HG03103 (cell line): ENCODE data around the gene CFD.
"Not testable (repeated sequence)": the region's sequence is repeated elsewhere in the genome, so short reads cannot be mapped to it uniquely, and the experiment has no call there.

Experiments
- ATAC-seq: cut with Tn5 transposase; IDR thresholded peaks from one replicate; pipeline ENCODE4 v1.9.1; 2021; ENCODE audit warnings: low read depth; ENCODE audit not compliant: unreplicated experiment

CFD gene

DNA sequence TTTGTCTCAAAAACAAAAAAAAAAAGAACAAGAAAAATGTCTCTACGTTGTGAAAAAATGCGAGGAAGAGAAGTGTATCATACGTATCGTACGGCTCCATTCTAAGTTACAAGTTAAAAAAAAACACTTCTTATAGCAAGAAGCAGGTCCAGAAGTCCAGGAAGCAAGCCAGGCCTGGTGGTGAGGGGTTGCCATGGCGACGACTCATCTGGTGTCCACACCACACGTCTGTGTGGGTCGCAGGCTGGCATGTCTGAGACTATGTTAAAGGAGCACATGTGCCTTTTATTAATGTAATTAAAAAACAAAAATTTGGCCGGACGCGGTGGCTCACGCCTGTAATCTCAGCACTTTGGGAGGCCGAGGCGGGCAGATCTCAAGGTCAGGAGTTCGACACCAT, 27.6 kb downstream of the CFD start:
- no peak for ATAC-seq

DNA sequence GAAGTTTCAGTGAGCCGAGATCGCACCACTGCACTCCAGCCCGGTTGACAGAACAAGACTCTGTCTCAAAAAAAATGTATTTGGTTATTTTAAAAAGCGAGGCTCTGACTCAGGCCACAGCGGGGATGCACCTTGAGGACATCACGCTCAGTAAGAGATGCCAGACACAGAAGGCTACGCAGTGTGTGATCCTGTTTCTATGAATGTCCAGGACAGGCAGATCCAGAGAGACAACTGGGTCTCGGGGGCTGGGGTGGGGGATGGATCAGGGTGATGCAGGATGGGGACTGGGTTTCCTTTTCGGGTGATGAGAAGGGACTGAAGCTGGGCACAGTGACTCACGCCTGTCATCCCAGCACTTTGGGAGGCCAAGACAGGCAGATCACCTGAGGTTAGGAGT, 28.1 kb downstream of the CFD start:
- no peak for ATAC-seq

DNA sequence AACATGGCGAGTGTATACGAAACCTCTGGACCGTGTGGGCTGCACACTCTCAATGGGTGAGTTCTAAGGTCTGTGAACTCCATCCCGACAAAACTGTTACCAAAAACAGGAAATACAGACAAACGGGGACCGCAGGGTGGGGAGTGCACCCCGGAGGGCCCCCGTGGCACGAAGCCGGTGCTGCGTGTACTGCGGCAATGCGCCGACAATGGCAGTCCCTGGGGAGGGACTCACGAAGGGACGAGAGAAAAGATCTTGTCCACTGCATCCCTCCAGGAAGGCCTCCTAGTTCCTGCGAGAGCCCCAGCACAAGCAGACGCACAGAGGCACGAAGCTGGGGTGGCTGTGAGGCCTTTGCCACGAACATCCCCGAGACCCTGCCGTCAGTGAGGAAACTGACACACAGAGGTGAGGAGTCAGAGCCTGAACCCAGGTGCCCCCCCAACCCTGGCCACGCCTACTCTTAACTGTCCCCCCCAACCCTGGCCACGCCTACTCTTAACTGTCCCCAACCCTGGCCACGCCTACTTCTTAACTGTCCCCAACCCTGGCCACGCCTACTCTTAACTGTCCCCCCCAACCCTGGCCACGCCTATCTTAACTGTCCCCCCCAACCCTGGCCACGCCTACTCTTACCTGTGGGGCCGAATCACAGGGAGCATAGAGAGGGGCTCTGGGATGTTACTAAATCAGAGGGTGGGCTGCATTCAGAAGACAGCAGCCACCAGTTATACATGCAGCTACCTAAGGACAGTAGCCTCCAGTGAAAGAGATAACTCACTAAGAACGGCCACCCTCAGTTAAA, 29.3 kb downstream of the CFD start:
- ATAC-seq = no peak

DNA sequence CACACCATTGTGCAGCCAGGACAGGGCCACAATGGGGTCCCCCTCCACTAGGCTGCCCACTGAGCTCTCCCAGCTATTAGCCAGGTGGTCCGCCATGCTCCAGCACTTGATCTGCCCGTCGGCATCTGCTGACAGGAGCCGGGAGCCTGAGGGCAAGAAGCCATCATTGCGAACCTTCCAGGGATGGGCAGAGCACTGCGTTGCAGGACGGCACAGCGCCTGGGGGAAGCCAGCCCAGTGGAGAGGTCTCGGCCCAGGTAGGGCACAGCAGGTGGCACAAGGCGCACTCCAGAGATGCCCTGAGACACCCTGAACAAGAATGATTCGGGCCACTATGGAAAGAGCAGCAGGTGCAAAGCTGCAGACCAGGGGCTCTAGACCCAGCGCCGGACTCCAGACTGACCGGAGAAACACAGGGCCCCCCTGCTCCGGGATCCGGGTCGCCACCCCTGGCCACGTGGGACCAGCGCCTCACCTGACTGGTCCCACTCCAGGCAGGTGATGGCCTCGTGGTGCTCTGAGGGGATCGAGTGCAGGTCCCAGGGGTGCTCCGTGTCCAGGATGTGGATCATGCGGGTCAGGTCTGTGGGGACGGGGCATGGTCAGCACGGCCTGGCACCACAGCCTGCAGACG, 30.3 kb downstream of the CFD start:
- ATAC-seq = no peak

DNA sequence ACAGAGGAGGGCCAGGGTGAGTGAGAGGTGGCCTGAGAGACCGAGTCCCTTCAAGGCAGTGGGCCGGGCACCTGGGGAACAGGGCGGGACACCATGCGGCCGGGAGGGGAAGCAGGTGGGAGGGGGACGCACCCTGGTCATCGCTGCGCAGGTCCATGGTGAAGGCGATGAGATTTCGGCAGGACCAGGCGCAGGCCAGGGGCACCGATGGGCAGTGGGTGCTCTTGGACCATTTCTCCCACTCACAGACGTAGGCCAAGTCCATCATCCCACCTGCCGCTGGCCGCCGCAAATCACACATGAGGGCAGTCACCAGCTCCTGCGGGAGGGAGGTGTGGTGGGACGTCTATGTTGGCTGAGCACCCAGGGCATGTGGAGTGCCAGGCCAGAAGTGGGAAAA, 31.4 kb downstream of the CFD start:
- no peak for ATAC-seq

DNA sequence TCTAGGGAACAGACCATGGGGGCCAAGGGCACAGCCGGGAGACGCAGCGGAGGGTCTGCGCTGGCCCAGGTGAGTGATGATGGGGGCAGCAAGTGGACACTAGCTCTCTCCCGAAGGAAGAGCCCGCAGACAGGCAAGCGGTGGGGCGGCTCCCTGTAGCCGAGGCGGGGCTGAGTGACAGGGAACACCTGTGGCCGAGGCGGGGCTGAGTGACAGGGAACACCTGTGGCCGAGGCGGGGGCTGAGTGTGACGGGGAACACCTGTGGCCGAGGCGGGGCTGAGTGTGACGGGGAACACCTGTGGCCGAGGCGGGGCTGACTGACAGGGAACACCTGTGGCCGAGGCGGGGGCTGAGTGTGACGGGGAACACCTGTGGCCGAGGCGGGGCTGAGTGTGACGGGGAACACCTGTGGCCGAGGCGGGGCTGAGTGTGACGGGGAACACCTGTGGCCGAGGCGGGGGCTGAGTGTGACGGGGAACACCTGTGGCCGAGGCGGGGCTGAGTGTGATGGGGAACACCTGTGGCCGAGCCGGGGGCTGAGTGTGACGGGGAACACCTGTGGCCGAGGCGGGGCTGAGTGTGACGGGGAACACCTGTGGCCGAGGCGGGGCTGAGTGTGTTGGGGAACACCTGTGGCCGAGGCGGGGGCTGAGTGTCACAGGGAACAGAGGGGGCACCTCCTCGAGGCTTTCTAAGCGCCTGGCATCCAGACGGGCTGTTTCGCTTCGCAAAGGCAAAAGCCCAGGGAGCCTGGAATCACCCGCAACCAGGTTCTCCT, 32.1 kb downstream of the CFD start:
- ATAC-seq = not testable (repeated sequence)

DNA sequence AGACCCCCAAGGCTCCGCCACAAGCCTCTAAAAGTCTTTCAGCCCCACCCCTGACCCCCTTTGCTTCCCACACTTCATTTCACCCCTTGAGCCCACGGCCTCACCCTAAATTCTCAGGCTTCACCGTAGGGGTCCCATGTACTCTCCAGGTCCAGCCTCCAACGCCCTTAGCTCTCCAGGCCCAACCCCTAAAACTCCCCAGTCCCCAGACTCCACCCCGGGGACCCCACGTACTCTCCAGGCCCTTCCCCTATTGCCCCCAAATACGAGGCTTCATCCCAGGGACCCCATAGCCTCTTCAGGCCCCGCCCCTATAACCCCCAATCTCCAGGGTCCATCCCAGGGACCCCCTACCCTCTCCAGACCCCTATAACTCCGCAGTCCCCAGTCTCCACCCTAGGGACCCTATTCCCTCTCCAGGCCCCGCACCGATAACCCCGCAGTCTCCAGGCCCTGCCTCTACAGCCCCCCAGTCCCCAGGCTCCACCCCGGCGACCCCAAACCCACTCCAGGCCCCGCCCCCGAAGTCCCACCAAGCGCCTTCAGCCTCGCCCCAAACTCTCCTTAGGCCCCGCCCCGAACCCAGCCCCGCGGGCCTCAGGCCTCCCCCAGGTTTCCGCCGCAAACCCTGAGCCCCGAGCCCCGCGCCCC, 32.9 kb downstream of the CFD start:
- no peak for ATAC-seq

DNA sequence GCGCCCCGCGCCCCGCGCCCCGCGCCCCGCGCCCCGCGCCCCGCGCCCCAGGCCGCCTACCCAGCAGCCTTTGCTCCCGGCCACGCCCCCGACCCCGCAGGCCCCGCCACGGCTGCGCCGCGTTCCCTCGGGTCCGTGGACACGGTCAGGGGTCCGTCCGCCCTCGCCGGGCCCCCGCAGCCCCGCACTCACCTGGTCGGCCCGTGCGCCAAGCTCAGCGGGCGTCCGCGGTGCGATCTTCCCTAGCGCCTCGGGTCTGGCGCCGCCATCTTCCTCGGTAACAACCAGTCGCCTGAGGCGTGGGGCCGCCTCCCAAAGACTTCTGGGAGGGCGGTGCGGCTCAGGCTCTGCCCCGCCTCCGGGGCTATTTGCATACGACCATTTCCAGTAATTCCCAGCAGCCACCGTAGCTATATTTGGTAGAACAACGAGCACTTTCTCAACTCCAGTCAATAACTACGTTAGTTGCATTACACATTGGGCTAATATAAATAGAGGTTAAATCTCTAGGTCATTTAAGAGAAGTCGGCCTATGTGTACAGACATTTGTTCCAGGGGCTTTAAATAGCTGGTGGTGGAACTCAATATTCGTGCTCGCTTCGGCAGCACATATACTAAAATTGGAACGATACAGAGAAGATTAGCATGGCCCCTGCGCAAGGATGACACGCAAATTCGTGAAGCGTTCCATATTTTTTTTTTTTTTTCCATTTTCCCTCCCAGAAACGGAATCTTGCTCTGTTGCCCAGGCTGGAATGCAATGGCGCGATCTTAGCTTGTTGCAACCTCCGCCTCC, 33.6 kb downstream of the CFD start, which contains the start of the genes MED16 and RNU6-9:
MED16 (minus strand) TSS at position 294 of the 796 bp plus-strand sequence. CDS start 2,056 bp downstream, outside the sequence.
RNU6-9 (plus strand) TSS at position 591 of the 796 bp plus-strand sequence.
- ATAC-seq = peak; percentile 62

DNA sequence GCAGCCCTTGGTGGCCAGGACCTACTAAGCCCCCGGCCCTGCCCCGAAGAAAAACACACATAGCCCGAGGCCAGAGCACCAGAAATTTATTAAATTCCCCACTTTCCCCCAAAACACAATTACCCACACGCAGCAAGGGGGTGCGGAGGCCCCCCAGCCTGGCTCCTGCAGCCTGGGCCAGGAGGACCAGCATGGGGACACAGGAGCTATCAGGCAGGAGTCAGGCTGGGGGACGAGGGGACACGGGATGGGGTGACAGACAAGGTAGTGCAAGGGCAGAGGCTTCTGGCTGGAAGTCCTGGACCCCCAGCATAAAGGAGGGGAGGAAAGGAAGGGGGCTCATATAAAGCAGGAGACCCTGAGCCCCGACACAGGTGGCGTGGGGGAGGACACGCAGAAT, 37.0 kb downstream of the CFD start:
- ATAC-seq = no peak

DNA sequence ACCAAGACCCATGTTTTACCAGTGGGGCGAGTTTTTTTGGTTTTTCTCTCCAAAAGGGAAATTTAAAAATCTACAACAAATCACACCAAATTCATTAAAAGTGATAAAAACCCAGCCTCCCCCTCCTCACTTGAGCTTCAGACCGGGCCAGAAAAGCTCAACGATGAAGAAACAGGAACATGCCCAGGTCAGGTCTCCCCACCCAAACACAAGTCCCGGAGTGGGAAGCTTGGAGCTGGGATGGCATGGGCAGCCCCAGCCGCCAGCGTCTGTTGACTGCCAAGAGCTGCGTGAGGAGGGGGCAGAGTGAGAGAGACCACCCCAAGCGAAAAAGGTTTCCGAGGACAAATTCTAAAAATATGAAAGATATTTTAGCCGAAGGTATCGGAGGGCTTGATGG, 37.5 kb downstream of the CFD start:
- ATAC-seq = no peak

DNA sequence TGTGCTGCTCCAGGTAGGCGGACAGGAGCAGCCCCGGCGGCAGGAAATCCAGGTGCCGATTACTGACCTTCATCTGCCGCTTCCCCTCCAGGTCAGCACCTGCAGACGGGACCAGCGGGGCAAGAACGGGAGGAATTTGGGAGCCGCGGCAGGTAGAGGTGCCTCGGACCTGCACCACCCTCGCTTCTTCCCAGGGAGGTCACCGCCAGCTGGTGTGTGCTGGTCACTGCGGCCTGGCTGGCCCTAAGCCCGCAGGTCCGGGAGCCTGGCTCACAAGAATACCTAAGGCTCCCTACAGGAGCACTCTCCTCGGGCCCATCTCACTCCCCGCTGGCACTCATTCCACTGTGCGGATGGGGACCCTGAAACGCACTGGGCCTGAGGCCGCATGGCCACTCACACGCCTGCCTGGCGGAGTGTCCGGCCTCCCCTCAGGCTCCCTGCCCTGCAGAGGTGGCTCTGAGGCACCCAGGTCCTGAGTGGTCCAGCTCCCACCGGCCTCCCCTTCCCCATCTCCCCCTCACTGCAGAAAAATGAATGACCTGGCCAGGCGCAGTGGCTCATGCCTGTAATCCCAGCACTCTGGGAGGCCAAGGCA, 38.1 kb downstream of the CFD start:
- no peak for ATAC-seq

DNA sequence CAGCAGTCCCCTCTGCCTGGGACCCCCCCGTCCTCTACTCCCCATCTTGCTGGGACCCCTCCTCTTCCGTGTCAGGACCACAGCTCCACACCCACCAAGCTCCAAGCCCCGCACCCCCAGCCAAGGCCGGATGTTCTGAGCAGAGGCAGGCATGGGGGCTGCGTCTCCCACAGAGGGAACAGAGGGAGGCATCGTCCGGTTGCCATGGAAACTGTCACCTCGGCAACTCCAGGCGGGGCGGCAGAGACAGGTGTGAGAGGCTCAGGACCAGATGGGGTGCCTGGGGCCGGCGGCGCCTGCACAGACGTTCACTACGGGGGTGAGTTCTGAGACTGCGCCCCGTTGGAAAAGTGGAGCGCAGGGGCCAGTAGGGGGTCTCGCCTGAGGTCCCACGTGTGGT, 39.2 kb downstream of the CFD start:
- ATAC-seq = no peak

DNA sequence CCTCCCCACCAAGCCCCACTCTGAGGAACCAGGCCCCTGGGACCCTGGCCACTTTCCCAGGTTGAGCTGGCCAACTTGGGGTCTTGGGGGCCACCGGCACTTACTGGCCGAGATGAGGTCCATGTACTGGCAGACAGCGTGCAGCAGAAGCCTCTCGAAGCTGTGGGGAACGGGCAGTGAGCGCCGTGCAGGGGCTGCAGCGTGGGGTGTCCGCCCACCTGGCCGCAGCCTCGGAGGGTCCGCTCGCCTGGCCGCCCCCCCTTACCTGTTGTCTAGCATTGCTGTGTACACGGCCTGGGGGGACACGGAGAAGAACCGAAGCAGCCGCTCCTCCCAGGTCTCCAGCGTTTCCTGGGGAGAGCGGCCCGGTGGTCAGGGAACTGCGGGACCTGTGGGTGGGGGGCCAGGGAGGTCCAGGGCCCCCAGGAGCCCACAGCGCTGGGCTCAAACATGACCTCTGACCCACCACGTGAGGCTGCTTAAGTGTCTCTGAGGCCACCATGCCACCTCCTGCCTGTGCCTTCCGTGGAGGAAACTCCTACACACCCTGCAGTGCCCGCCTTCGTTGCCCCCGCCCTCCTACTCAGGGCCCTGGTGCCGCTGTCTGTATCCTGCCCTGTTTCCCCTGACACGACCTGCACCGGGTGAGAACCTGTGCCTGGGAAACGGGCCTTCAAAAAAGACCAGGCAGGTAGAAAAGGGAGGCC, 40.0 kb downstream of the CFD start:
- no peak for ATAC-seq

DNA sequence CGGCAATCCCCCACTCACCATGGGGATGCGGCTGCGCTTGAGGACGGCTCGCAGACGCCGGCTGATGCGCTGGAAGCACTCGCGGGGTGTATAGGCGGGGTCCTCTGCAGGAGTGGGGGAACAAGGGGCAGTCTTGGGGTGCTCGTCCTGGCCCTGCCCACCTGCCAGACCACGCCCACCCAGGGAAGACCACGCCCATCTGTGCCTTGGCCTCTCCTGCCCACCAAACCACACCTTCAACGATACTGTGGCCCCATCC, 40.5 kb downstream of the CFD start:
- no peak for ATAC-seq

DNA sequence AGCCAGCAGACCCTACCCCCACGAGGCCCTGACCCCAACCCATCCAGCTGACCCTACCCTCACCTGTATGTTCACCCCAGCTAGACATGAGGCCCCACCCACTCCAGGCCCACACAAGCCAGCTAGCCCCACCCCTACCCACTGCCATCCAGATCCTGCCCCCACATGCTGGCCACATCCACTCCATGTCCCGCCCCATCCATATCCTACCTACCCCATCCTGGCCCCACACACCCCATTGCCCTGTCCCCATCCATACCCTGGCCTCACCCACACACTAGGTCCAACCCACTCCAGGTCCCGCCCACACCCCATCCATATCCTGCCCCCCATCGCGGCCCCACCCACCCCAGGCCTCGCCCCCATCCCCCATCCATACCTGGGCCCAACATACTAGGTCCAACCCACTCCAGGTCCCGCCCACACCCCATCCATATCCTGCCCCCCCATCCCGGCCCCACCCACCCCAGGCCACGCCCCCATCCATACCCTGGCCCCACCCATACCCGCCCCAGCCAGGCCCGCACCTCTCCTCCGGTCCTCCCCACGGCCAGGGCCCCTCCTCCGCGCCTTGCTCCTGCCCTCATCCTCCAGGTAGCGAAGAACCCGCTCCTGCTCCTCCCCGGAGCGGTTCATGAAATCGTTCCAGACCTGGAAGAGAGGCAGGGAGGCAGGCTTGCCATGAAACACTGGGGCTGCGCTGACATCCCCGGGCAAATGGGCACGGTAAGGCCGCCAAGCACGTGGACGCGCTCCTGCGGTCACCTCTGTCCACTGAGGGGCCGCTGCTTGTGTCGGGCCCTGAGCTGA, 41.0 kb downstream of the CFD start:
- ATAC-seq = no peak

DNA sequence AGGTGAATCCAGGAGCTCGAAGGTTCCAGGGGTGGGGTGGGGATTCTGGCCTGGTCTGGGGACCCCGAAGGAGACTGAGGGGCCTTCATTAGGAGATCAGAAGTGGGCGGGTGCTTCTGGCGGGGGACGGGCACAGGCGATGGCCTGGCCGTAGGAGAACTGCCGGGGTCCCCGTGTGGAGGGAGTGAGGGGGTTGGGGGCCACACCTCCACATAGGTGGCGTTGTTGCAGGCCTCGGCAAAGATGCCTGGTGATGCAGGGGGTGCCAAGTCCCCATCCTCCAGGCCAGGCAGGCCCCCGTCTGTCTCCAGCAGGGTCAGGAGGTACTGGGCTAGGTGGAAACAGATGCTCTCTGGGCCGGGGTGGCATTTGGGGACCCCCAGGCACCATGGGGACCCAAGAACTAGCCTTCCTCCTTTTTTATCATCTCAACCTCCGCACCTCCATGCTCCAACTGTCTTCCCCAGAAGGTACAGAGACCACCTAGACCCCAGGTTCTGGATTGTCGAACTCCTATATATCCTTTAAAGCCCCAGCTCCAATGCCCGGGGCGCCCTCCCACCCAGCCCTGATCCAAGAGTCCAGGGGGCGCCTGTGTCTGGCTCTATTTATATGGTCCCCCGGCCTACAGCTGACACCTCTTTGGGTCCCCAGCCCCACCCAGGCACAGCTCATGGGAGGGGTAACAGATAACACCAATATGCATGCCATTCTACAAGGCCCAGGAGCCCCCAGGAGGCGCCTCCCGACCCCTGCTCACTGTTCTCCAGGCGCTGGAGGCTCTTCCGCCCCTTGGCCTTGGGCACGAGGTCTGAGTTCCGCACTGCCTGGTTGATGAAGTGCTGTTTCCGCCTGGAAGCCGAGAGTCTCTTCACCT, 42.0 kb downstream of the CFD start:
- ATAC-seq = no peak

DNA sequence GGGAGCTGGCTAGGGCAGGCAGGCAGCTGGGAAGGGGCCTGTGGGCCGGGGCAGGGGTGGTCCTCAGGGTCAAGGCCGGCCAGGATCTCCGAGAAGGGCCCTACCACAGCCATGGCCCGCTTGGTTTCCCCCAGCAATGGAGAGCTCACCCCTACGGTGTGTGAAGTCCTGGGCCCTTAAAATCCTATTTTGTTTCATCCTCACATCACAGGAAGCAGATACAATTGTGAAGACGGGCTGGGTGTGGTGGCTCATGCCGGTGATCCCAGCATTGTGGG, 42.6 kb downstream of the CFD start:
- ATAC-seq = no peak
